ENCODE measurements around the gene TMEM156. TPM values are rescaled to one million over a fixed set of nuclear protein-coding genes. Genes with fewer than 3 reads are reported as not detected.
A peak's percentile ranks its signal among the peaks of the same experiment; 100 is the strongest.

Gene TMEM156
- total and polyA plus RNA-seq, 2 of the 4 experiments (the other 2 are of a cell fraction) = 0.53 to 0.54 TPM

GRCh38 chr4:38946919-38947318 is 85.3 kb downstream of the TMEM156 start (continued):
- TF ChIP-seq SMC3 (IDR thresholded peaks at IDR 0.05; ENCODE audit: low read depth, low read length) = no peak
- no peak for TF ChIP-seq RFX5 (IDR thresholded peaks at IDR 0.05; ENCODE audit: low read depth, low read length)

GRCh38 chr4:38944440-38944839 is 87.8 kb downstream of the TMEM156 start:
- H2BK20ac ChIP-seq (ENCODE audit: low read depth, low read length) = no peak overlapping the region
- H3K4me2 ChIP-seq (ENCODE audit: low read depth, low read length) = no peak overlapping the region
- H2BK15ac ChIP-seq (ENCODE audit: low read depth, low read length) = 0 out of 3 replicates have a peak overlapping the region, but pooled peaks have one; percentile 17
- peak overlapping the region; percentile 84 for H4K5ac ChIP-seq (ENCODE audit: low read depth, low read length)
- no peak overlapping the region for H2AFZ ChIP-seq (replicated peaks; ENCODE audit: low read length, poor library complexity)
- dilution Hi-C loops (cut with HindIII; ENCODE audit: low sequenced_read_pairs, unreplicated experiment) (no loop called here), in situ Hi-C loops (cut with MboI; ENCODE audit: low sequenced_read_pairs) (no loop called here), intact Hi-C loops (cut with micrococcal nuclease) (no loop called here)
- H2BK120ac ChIP-seq (ENCODE audit: low read depth, low read length) = peak overlapping the region; percentile 51; the same call in 1 of the 2 replicates
- no TSS peak for BruUV-seq (replicated peaks)
- H3K4me3 ChIP-seq (ENCODE audit: insufficient read depth, low read depth, low read length) = no peak overlapping the region
- H3K27ac ChIP-seq (ENCODE audit: insufficient read depth, low read length) = peak overlapping the region; percentile 82
- H3K4me1 ChIP-seq (ENCODE audit: control insufficient read depth, insufficient read depth, low read length) = peaks cover 32% of the 10 kb centered on the region
- no peak overlapping the region for H3K56ac ChIP-seq (ENCODE audit: extremely low read depth, insufficient read depth, low read length)
- peaks cover 8 to 43% of the 10 kb centered on the region in 2 experiments; a peak in 3 of 4 replicates for H3K79me1 ChIP-seq (ENCODE audit: low read depth in 1 of 2, low read length in 2 of 2)
- H3K18ac ChIP-seq (ENCODE audit: low read depth, low read length) = peak overlapping the region; percentile 87
- H3K4ac ChIP-seq (ENCODE audit: low read depth, low read length) = peak overlapping the region; percentile 36; the same call in 1 of the 2 replicates
- no peaks in the 10 kb centered on the region for H3K9me3 ChIP-seq (ENCODE audit: control insufficient read depth, insufficient read depth, low read length)
- H2BK5ac ChIP-seq (ENCODE audit: low read depth, low read length, poor library complexity, severe bottlenecking) = peak overlapping the region; percentile 73
- peak overlapping the region; percentile 10; the same call in 1 of the 2 replicates for H3K9ac ChIP-seq (ENCODE audit: low read depth, low read length)
- H2AK9ac ChIP-seq (replicated peaks; ENCODE audit: low read depth, low read length, poor library complexity) = no peak overlapping the region
- H3K14ac ChIP-seq (replicated peaks; ENCODE audit: low read depth, low read length) = peak overlapping the region; percentile 71; the same call in 1 of the 2 replicates
- DNase-seq (no peak), ATAC-seq (ENCODE audit: low read depth) (no peak)
- H3K9me1 ChIP-seq (ENCODE audit: insufficient read depth, low read length) = peaks cover 9% of the 10 kb centered on the region
- H4K91ac ChIP-seq (ENCODE audit: insufficient read depth, low read depth, low read length) = peak overlapping the region; percentile 73
- WGBS, 2 experiments (ENCODE audit: extremely low coverage in 2 of 2, insufficient read length in 1 of 2) = 100% methylated on average over 3 of the region's 9 CpGs; no CpG with 5 or more reads in 1 of the 2 experiments
- H3K36me3 ChIP-seq (ENCODE audit: control insufficient read depth, insufficient read depth, low read length) = peaks cover 33% of the 10 kb centered on the region
- CTCF ChIA-PET = interaction anchor here (0.6 kb wide), 1 partner anchor 173 kb away, joined by 4 read pairs; no protein-coding TSS in a partner anchor
- peak overlapping the region in 1 of 2 experiments; percentile 26; a peak in 1 of 4 replicates for H4K8ac ChIP-seq (ENCODE audit: low read depth in 2 of 2, low read length in 2 of 2)
- TF ChIP-seq MAZ (IDR thresholded peaks at IDR 0.05; ENCODE audit: borderline replicate concordance, low read depth, low read length) (no peak), RFX5 (IDR thresholded peaks at IDR 0.05; ENCODE audit: low read depth, low read length) (no peak), MXI1 (IDR thresholded peaks at IDR 0.05; ENCODE audit: borderline replicate concordance, low read depth, low read length) (no peak), RAD21 (IDR thresholded peaks at IDR 0.05; ENCODE audit: low read length) (no peak), NFE2L2 (IDR thresholded peaks at IDR 0.05; ENCODE audit: low read depth, low read length) (no peak), ELK1 (IDR thresholded peaks at IDR 0.05; ENCODE audit: borderline replicate concordance, low read depth, low read length) (no peak), POLR2A (IDR thresholded peaks at IDR 0.05; ENCODE audit: low read depth, low read length) (no peak), CHD1 (IDR thresholded peaks at IDR 0.05; ENCODE audit: low read depth, low read length) (no peak), CEBPB (IDR thresholded peaks at IDR 0.05; ENCODE audit: low read depth, low read length) (no peak), USF2 (IDR thresholded peaks at IDR 0.05; ENCODE audit: low read depth, low read length) (no peak)
- no peak overlapping the region for H3K23ac ChIP-seq (ENCODE audit: low read depth, low read length)
- POLR2A ChIA-PET (ENCODE audit: unreplicated experiment) = no interaction called here
- H2AK5ac ChIP-seq (ENCODE audit: low read depth, low read length) = peak overlapping the region; percentile 50; the same call in 1 of the 2 replicates
- no peaks in the 10 kb centered on the region for H3K27me3 ChIP-seq (ENCODE audit: control insufficient read depth, insufficient read depth, low read length)
- no peaks in the 10 kb centered on the region for H4K20me1 ChIP-seq (ENCODE audit: insufficient read depth, low read length)

Data from IMR-90 (cell line).